ENCODE data around the gene THOC2. TPM values are rescaled to one million over a fixed set of nuclear protein-coding genes. Genes with fewer than 3 reads are reported as not detected.

Gene THOC2, protein sequence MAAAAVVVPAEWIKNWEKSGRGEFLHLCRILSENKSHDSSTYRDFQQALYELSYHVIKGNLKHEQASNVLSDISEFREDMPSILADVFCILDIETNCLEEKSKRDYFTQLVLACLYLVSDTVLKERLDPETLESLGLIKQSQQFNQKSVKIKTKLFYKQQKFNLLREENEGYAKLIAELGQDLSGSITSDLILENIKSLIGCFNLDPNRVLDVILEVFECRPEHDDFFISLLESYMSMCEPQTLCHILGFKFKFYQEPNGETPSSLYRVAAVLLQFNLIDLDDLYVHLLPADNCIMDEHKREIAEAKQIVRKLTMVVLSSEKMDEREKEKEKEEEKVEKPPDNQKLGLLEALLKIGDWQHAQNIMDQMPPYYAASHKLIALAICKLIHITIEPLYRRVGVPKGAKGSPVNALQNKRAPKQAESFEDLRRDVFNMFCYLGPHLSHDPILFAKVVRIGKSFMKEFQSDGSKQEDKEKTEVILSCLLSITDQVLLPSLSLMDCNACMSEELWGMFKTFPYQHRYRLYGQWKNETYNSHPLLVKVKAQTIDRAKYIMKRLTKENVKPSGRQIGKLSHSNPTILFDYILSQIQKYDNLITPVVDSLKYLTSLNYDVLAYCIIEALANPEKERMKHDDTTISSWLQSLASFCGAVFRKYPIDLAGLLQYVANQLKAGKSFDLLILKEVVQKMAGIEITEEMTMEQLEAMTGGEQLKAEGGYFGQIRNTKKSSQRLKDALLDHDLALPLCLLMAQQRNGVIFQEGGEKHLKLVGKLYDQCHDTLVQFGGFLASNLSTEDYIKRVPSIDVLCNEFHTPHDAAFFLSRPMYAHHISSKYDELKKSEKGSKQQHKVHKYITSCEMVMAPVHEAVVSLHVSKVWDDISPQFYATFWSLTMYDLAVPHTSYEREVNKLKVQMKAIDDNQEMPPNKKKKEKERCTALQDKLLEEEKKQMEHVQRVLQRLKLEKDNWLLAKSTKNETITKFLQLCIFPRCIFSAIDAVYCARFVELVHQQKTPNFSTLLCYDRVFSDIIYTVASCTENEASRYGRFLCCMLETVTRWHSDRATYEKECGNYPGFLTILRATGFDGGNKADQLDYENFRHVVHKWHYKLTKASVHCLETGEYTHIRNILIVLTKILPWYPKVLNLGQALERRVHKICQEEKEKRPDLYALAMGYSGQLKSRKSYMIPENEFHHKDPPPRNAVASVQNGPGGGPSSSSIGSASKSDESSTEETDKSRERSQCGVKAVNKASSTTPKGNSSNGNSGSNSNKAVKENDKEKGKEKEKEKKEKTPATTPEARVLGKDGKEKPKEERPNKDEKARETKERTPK (N-terminal part only)
- total RNA-seq, result 131 and 145 TPM in 2 replicates

DNA sequence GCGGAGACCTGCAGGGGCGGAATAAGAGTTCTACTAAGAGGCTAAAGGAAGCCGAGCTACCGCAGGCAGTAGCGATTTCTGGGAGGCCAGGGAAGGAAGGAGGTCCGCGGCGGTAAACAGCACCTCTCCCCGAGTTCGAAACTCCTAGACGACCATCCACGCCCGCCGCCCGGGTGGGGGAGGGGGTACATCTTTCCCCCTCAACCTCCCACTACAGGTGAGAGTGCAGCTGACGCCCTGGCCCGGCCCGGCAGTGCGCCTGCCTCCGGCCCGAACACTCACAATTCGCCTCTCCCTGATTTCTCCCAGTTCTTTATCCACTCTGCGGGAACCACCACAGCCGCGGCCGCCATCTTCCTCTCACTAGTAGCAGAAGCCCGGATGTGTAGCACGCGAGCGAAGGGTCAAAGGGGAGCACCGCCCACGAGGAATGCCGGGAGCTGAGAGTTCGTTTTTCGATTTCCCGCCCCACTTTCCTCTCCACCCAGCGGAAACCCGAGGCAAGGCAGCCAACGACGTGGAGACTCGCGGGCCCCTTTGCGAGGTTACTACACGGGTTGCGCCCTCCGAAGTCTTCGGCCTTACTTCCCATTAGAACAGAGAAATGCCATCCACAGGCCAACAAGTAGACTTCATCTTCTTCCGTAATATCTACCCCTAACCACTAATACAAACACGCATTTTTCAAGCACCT is at the start of gene THOC2:
TSS of gene THOC2 (minus strand) at position 383 of the 694 bp plus-strand sequence. CDS start at position 353, 30 bp downstream.

Small RNA genes within 50 kb of the gene (small RNA-seq; reads per million reads assigned to genes)
- 0.28 reads per million for gene AL030996.1
- not detected for gene RNU7-69P

Other genes starting within 250 kb of the THOC2 start
- gene XIAP, start 127.0 kb upstream of the THOC2 start, total RNA-seq, result 42.3 and 43.6 TPM in 2 replicates
- gene STAG2, start 228.7 kb upstream of the THOC2 start, total RNA-seq, result 120 and 141 TPM in 2 replicates

Data from thoracic aorta endothelial cell (primary cell).